Activated CD8-positive, alpha-beta T cell treated with anti-CD3 and anti-CD28 coated beads for 36 hours (primary cell): ENCODE data around the gene NEDD4L. TPM values are rescaled to one million over a fixed set of nuclear protein-coding genes. Genes with fewer than 3 reads are reported as not detected.

Source experiments
- ATAC-seq: fragments of 200-7000 bp; cut with Tn5 transposase; one replicate; pipeline ENCODE4 v1.10.0; 2021; ENCODE audit warnings: mild to moderate bottlenecking, moderate library complexity
- CTCF ChIA-PET: fragments of 350-600 bp; sonication (Branson Sonifier 250); formaldehyde crosslinking; loops from one replicate; lab custom pipeline; 2021; ENCODE audit warnings: antibody characterized with exemption; lab: Charles Lee
- POLR2A ChIA-PET: fragments of 350-600 bp; sonication (Branson Sonifier 250); formaldehyde crosslinking; loops from one replicate; lab custom pipeline; 2021; ENCODE audit warnings: antibody characterized with exemption; lab: Charles Lee
- DNase-seq: peaks from one replicate; pipeline ENCODE4 v3.0.0-alpha.2; 2020
- H3K27ac Mint-ChIP-seq: one replicate; pipeline ENCODE4 v1.8.0; 2021; ENCODE audit warnings: mild to moderate bottlenecking, mixed read lengths
- H3K27me3 Mint-ChIP-seq: one replicate; pipeline ENCODE4 v1.8.0; 2021; ENCODE audit warnings: mixed read lengths
- H3K36me3 Mint-ChIP-seq: one replicate; pipeline ENCODE4 v1.8.0; 2021; ENCODE audit warnings: low read depth, mixed read lengths
- H3K4me1 Mint-ChIP-seq: one replicate; pipeline ENCODE4 v1.8.0; 2021; ENCODE audit warnings: low read depth, mixed read lengths
- H3K4me3 Mint-ChIP-seq: one replicate; pipeline ENCODE4 v1.8.0; 2021; ENCODE audit warnings: mild to moderate bottlenecking, moderate library complexity, mixed read lengths
- H3K9me3 Mint-ChIP-seq: one replicate; pipeline ENCODE4 v1.8.0; 2021; ENCODE audit warnings: mixed read lengths
- intact Hi-C: fragments of 100-400 bp; cut with micrococcal nuclease; formaldehyde crosslinking; loops from one replicate; pipeline ENCODE4 v1.10.0; 2022
- total RNA-seq, 2 experiments: library from RNA; stranded (reverse); gene quantifications; one replicate each; pipeline ENCODE4 v1.2.3, GENCODE V29; 2021
- TF ChIP-seq, protein P1 (sequence below): fragments of 200-600 bp; IDR thresholded peaks from one replicate; pipeline ENCODE4 v1.8.0; 2022; ENCODE audit warnings: antibody characterized with exemption, mild to moderate bottlenecking

The NEDD4L gene
- total RNA-seq, 2 experiments from 2014 or later = 7.5 to 8.5 TPM

DNA sequence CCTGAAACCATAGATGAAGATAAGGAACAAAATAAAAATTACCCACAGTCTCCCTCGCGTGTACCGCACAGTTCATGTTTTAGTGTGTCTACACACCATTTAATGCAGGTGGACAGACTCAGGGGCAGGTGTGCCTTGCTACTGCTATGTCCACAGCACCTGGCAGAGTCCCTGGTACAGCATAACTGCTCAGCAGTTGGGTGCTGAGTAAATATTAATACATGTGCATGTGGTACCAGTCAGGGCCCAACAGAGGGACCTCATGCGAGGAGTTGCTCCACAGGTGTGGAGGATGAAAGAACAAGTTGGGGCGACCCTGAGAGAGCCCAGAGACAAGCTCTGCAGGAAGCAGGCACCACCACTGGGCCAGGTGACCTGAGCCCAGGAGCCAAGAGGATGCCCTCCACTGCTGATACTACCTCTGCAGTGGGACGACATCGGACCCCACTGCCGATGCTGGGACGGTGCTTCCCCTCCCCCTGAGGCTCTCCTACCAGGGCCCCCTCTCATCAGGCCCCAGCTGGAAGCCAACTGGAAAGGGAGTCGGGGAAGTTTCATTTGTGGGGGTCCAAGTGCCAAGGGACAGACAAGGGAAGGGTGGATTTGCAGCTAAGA lies 100.8 kb downstream of the NEDD4L start:
- no peak overlapping the region for H3K27ac Mint-ChIP-seq
- no peak overlapping the region for H3K4me3 Mint-ChIP-seq
- H3K9me3 Mint-ChIP-seq = no peaks in the 10 kb centered on the region
- intact Hi-C loops = no loop called here
- H3K27me3 Mint-ChIP-seq = peaks cover under 1% of the 10 kb centered on the region
- TF ChIP-seq, protein P1, sequence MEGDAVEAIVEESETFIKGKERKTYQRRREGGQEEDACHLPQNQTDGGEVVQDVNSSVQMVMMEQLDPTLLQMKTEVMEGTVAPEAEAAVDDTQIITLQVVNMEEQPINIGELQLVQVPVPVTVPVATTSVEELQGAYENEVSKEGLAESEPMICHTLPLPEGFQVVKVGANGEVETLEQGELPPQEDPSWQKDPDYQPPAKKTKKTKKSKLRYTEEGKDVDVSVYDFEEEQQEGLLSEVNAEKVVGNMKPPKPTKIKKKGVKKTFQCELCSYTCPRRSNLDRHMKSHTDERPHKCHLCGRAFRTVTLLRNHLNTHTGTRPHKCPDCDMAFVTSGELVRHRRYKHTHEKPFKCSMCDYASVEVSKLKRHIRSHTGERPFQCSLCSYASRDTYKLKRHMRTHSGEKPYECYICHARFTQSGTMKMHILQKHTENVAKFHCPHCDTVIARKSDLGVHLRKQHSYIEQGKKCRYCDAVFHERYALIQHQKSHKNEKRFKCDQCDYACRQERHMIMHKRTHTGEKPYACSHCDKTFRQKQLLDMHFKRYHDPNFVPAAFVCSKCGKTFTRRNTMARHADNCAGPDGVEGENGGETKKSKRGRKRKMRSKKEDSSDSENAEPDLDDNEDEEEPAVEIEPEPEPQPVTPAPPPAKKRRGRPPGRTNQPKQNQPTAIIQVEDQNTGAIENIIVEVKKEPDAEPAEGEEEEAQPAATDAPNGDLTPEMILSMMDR = no peak
- CTCF ChIA-PET = interaction anchor here (4.0 kb wide), 1 partner anchor 8 kb away, joined by 18 read pairs; no protein-coding TSS in a partner anchor
- DNase-seq (no peak), ATAC-seq (no peak)
- no peaks in the 10 kb centered on the region for H3K36me3 Mint-ChIP-seq
- peaks cover under 1% of the 10 kb centered on the region for H3K4me1 Mint-ChIP-seq
- POLR2A ChIA-PET = no interaction called here

DNA sequence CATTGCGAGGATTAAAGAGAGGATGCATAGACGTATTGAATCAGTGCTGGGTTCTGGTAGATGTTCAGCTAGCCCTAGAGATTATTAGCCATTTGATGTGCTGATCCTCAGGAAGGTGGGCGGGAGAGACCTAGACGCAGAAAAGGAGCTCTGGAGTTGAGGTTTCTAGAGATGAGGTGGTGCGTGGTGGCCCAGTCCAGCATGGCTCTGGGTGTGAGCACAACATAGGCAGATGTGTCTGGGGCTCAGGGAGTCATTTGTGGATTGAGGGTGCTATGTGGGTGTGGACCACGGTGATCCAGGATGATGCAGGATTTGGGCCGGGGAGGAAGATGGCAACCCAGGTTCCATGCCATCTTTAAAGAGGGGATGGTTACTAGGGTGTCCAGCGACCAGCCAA lies 102.1 kb downstream of the NEDD4L start:
- POLR2A ChIA-PET = no interaction called here

DNA sequence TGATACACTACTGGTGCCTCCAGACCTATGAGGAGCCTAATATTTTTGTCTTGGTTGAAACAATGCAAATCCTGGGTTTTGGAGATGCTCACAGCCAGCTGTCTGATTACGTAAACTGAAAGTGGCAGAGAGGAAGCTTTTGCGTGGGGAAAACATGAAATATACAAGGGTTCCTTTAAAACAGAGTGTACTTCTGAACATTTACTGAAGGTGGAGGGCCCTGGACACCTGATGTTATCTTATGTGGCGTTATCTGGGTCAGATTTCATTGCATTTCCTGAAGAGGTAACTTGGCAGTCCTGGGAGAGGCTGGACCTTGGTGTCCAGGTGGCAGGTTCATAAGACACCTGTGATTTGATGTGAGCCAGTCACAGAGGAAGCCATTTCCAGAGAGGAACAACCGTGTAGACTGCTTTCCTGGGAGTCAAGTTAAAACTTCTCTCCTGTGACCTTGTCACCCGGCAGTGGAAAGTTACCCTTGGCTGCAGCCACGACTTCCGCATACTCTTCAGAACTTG lies 105.0 kb downstream of the NEDD4L start:
- Mint-ChIP-seq H3K4me3 (no peak overlapping the region), H3K27ac (no peak overlapping the region), H3K9me3 (no peaks in the 10 kb centered on the region), H3K4me1 (no peaks in the 10 kb centered on the region), H3K36me3 (no peaks in the 10 kb centered on the region), H3K27me3 (no peaks in the 10 kb centered on the region)
- CTCF ChIA-PET = interaction anchor here (1.7 kb wide), 1 partner anchor 13 kb away, joined by 8 read pairs; no protein-coding TSS in a partner anchor
- TF ChIP-seq, protein P1 = no peak
- intact Hi-C loops = no loop called here
- DNase-seq = no peak
- POLR2A ChIA-PET = no interaction called here
- no peak for ATAC-seq

More for the DNA sequence above, 102.1 kb downstream of the NEDD4L start:
- CTCF ChIA-PET = interaction anchor here (4.0 kb wide), 1 partner anchor 10 kb away, joined by 18 read pairs; no protein-coding TSS in a partner anchor
- DNase-seq = no peak
- TF ChIP-seq, protein P1 = no peak
- H3K4me1 Mint-ChIP-seq = no peaks in the 10 kb centered on the region
- H3K36me3 Mint-ChIP-seq = no peaks in the 10 kb centered on the region
- H3K27ac Mint-ChIP-seq = no peak overlapping the region
- intact Hi-C loops = no loop called here
- H3K27me3 Mint-ChIP-seq = no peaks in the 10 kb centered on the region
- ATAC-seq = no peak
- no peaks in the 10 kb centered on the region for H3K9me3 Mint-ChIP-seq
- H3K4me3 Mint-ChIP-seq = no peak overlapping the region

DNA sequence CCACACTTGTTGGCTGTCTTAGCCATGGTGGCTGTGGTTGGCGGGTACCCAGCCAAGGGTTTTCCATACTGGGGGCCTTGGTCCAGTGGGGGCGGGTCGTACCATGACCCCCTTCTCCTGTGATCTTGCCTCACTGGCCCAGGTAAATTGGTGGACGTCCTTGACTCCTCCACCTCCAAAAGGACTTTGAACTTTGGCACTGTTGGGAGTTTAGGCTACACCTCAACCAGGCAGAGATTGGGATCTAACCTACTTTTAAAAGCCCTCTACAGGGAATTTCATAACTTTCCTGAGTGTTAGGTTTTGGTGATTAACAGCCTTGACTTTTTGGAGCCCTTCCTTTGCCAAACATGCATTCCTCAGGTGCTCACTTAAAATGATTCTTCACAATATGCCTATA lies 106.7 kb downstream of the NEDD4L start:
- DNase-seq (no peak), ATAC-seq (no peak)
- TF ChIP-seq, protein P1 = no peak
- intact Hi-C loops = no loop called here
- Mint-ChIP-seq H3K27me3 (no peaks in the 10 kb centered on the region), H3K36me3 (no peaks in the 10 kb centered on the region), H3K9me3 (no peaks in the 10 kb centered on the region), H3K4me1 (peaks cover 3% of the 10 kb centered on the region), H3K27ac (no peak overlapping the region), H3K4me3 (no peak overlapping the region)
- ChIA-PET POLR2A (no interaction called here), CTCF (no interaction called here)

DNA sequence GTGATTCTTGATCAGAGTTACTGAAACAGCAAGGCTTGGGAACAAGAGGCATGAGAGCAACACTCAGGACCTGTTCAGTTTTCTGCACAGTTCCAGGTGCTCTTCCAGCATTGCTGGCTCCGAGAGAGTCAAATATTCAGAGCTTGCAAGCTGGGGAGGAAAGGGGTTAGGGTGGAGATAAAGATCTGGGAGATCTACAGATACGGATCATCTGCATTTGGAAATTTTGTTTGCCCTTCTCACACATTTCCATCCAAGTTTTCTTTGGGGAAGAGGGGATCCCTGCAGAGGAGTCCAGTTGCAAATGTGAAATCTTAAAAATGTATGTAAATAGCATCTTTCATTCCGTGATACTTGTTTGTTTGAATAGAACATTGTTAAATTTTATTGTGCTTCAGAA lies 108.2 kb downstream of the NEDD4L start:
- no peak overlapping the region for H3K4me3 Mint-ChIP-seq
- CTCF ChIA-PET = no interaction called here

More for the DNA sequence above, 108.2 kb downstream of the NEDD4L start:
- H3K27ac Mint-ChIP-seq = no peak overlapping the region
- TF ChIP-seq, protein P1 = no peak
- H3K9me3 Mint-ChIP-seq = no peaks in the 10 kb centered on the region
- POLR2A ChIA-PET = no interaction called here
- no peak for ATAC-seq
- peaks cover 3% of the 10 kb centered on the region for H3K4me1 Mint-ChIP-seq
- DNase-seq = no peak
- H3K27me3 Mint-ChIP-seq = no peaks in the 10 kb centered on the region
- intact Hi-C loops = no loop called here
- H3K36me3 Mint-ChIP-seq = no peaks in the 10 kb centered on the region
